PFSK-1 (cell line): ENCODE data around the gene BAAT.

Source experiments
- FOXP2 ChIP-seq: optimal IDR thresholded peaks from 2 replicates; pipeline ENCODE3; 2011; ENCODE audit warnings: borderline replicate concordance, control low read depth, inconsistent platforms; ENCODE audit not compliant: insufficient read depth; ENCODE audit errors: extremely low read length, extremely low read depth
- POLR2AphosphoS5 ChIP-seq: IDR thresholded peaks from 2 replicates; pipeline ENCODE4 v1.6.1; 2012; ENCODE audit warnings: low read depth, mild to moderate bottlenecking, control low read depth, low read length, moderate library complexity
- TAF1 ChIP-seq: IDR thresholded peaks from 2 replicates; pipeline ENCODE4 v1.6.1; 2012; ENCODE audit warnings: low read length, control low read depth, borderline replicate concordance; ENCODE audit not compliant: insufficient read depth
- TF ChIP-seq, protein P1 (sequence below), 2 experiments: IDR thresholded peaks; 2 replicates each; pipeline versions ENCODE4 v1.6.1 to v1.8.0; 2011 to 2012; ENCODE audit warnings: low read depth in 2 of 2, low read length in 2 of 2, control low read depth in 1 of 2, inconsistent platforms in 1 of 2, mild to moderate bottlenecking in 1 of 2, moderate library complexity in 1 of 2; ENCODE audit not compliant: insufficient read depth in 1 of 2

DNA sequence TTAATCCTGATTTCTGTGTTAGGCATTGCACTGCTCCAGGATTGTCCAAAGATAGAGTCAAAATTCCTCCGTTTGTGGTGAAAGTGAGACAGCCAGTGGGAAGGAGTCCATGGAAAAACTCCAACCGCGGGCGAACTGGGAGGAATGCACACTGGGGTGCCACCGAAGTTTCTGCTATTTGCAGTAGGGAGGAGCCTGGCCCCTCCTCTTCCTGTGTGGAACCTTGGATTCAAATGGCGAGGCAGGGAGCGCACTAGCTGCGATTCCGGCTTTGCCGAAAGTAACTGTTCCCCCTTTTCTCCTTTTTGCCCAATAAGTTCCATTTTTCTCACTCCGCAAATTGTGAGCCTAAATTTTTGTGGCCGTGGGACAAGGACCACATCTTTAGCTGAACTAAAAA lies 9.3 kb downstream of the BAAT start:
- TF ChIP-seq, protein P1, sequence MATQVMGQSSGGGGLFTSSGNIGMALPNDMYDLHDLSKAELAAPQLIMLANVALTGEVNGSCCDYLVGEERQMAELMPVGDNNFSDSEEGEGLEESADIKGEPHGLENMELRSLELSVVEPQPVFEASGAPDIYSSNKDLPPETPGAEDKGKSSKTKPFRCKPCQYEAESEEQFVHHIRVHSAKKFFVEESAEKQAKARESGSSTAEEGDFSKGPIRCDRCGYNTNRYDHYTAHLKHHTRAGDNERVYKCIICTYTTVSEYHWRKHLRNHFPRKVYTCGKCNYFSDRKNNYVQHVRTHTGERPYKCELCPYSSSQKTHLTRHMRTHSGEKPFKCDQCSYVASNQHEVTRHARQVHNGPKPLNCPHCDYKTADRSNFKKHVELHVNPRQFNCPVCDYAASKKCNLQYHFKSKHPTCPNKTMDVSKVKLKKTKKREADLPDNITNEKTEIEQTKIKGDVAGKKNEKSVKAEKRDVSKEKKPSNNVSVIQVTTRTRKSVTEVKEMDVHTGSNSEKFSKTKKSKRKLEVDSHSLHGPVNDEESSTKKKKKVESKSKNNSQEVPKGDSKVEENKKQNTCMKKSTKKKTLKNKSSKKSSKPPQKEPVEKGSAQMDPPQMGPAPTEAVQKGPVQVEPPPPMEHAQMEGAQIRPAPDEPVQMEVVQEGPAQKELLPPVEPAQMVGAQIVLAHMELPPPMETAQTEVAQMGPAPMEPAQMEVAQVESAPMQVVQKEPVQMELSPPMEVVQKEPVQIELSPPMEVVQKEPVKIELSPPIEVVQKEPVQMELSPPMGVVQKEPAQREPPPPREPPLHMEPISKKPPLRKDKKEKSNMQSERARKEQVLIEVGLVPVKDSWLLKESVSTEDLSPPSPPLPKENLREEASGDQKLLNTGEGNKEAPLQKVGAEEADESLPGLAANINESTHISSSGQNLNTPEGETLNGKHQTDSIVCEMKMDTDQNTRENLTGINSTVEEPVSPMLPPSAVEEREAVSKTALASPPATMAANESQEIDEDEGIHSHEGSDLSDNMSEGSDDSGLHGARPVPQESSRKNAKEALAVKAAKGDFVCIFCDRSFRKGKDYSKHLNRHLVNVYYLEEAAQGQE (IDR thresholded peaks at IDR 0.05; ENCODE audit: insufficient read depth in 1 of 2, low read depth in 2 of 2, low read length in 2 of 2) = no peak
- TF ChIP-seq FOXP2 (no peak), POLR2AphosphoS5 (no peak), TAF1 (no peak)
